ENCODE measurements around the gene CTNND1.
A peak's percentile ranks its signal among the peaks of the same experiment; 100 is the strongest.
"Not testable (repeated sequence)": the region's sequence is repeated elsewhere in the genome, so short reads cannot be mapped to it uniquely, and the experiment has no call there.

CTNND1 gene, protein sequence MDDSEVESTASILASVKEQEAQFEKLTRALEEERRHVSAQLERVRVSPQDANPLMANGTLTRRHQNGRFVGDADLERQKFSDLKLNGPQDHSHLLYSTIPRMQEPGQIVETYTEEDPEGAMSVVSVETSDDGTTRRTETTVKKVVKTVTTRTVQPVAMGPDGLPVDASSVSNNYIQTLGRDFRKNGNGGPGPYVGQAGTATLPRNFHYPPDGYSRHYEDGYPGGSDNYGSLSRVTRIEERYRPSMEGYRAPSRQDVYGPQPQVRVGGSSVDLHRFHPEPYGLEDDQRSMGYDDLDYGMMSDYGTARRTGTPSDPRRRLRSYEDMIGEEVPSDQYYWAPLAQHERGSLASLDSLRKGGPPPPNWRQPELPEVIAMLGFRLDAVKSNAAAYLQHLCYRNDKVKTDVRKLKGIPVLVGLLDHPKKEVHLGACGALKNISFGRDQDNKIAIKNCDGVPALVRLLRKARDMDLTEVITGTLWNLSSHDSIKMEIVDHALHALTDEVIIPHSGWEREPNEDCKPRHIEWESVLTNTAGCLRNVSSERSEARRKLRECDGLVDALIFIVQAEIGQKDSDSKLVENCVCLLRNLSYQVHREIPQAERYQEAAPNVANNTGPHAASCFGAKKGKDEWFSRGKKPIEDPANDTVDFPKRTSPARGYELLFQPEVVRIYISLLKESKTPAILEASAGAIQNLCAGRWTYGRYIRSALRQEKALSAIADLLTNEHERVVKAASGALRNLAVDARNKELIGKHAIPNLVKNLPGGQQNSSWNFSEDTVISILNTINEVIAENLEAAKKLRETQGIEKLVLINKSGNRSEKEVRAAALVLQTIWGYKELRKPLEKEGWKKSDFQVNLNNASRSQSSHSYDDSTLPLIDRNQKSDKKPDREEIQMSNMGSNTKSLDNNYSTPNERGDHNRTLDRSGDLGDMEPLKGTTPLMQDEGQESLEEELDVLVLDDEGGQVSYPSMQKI

DNA sequence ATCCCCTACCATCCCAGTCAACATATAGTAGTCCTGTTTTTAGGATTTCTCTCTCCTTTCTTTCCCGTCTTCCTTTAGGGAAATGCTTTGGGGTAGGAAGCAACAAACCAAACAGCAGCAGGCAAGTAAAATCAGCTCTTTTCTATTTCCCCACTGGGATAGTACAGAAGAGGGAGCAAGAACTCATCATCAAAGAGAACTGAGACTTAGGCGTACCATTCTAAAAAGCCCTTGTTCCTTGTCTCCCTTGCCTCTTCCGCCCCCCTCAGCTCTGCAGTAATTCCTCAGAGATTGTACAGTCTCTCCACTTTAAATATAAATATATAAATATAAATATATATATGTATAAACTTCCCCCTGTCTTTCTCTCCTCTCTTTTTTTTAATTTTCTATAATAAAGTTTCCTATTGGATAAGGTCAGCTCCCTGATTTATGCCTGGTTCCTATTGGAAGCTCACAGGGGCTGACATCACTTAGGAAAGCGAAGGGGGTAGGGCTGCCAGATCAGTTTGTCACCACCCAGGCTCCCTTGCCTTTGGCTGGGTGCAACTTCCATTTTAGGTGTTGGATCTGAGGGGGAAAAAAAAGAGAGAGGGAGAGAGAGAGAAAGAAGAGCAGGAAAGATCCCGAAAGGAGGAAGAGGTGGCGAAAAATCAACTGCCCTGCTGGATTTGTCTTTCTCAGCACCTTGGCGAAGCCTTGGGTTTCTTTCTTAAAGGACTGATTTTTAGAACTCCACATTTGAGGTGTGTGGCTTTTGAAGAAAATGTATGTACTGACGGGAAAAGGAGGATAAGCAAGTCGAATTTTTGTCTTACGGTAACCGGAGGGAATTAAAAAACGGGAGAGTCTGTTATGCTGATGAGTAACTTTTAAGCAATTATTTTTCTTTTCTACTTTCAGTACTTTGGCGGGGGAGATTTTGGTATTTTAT is at the start of gene CTNND1:
CTNND1 (plus strand) TSS at position 502 of the 934 bp plus-strand sequence. CDS start 29,677 bp downstream, outside the sequence.
- no peak for DNase-seq (ENCODE audit: low spot score)

DNA sequence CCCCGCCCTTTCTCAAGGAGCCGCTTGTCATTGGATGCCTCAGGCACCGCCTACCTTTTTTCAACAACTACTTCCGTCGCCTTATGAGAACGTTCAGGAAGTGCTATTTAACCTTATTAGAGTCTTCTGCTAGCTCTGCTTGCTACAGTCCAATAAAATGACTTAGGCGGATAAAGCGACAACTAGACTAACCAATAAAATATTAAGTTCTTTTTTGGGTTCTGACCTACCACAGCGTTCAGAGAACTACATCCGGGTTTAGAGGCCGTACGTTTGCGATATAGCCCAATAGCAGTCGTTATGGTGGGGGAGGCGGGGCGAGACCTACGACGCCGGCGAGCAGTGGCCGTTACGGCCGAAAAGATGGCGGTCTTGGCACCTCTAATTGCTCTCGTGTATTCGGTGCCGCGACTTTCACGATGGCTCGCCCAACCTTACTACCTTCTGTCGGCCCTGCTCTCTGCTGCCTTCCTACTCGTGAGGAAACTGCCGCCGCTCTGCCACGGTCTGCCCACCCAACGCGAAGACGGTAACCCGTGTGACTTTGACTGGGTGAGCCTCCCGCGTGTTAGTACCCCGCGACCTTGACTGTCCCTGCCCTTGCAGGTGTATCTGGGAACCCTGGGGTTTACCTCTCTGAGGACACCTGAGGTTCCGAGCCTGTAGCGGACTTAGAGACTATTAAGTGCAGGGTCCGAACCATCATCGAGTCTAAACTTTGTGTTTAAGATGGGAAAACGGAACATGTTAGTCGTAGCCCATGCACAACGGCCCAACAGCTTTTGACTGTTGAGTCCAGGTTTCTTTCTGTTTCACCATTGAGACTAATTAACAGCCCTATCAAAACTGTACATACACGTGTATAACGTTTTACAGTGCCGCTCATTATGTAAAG is 49.1 kb upstream of the CTNND1 start, which contains the start of gene TMX2:
TMX2 (plus strand) TSS at position 338 of the 895 bp plus-strand sequence; CDS start at position 364, 26 bp downstream.
- DNase-seq (ENCODE audit: low spot score) = peak; percentile 97

DNA sequence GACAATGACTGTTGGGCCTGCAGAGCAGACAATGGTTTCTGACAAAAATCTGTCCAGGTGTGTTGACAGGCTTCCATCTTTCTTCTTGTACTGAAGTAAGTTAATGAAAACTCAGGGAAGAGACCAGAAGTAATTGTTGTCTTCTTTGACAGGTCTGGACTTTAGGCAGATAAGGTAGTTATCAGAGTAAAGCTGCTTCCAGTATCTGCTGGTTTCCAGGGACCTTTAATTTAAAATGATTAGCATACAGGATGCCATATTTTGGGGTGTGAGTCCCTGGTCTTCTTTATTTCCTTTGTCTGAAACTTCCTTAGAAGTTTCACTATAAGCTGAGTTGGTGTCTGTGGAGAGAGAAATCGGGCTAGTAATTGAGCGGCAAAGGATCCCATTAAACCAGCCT is 47.8 kb upstream of the CTNND1 start:
- no peak for DNase-seq (ENCODE audit: low spot score)

DNA sequence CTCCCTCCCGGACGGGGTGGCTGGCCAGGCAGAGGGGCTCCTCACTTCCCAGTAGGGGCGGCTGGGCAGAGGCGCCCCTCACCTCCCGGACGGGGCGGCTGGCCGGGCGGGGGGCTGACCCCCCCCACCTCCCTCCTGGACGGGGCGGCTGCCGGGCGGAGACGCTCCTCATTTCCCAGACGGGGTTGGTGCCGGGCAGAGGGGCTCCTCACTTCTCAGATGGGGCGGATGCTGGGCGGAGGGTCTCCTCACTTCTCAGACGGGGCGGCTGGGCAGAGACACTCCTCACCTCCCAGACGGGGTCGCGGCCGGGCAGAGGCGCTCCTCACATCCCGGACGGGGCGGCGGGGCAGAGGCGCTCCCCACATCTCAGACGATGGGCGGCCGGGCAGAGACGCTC is 44.9 kb upstream of the CTNND1 start:
- DNase-seq (ENCODE audit: low spot score) = not testable (repeated sequence)

DNA sequence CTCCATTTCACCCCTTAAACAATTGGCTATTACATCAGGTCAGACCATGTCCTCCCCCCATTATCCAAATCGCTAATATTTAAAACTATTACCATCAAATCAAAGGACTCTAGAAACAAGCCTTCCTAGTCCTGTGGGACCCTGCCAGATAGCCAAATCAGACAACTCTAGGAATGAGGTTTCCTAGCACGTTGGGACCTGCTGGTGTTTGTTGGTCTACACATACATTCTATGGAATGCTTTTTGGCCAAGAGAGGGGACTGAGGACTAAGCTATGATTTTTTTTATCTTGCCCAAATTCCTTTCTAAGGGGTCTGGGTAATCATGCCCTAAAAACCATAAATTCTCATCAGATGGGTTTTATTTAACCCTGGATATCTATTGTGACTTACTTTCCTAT is 34.4 kb upstream of the CTNND1 start:
- DNase-seq (ENCODE audit: low spot score) = no peak

DNA sequence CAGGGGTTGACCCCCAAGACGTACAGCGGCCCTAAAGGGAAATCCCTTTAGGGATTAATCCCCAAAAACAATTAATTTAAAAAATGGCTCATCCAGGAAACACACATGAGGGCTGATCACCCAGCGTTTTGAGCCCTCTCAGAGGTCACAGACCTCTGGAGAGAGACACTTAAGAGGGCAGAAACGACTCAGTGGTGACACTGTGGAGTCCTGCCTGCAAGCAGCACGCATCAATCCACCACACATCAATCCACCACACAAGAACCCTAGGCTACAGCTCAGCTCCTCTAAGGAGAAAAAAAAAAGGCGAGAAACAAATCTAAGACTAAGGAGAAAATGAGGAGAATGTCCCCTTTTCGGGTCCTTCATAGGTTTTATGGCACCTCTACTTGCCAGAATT is 32.8 kb upstream of the CTNND1 start:
- DNase-seq (ENCODE audit: low spot score) = no peak

DNA sequence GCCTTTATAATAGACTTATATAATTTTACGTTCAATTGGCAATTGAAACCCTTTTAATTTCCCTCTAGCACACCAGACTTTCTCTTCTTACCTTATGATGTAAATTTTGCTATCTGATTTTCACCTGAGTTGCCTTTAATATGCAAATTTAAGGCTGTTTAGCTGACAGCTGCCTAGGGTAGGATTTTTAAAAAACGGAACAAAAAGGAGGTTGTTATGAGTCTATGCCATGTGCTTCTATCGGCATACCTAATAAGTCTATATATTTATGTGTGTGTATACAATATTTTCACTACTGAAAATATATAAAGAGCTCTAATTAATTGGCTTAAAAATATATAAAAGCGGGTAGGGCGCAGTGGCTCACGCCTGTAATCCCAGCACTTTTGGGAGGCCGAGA is 32.1 kb upstream of the CTNND1 start:
- DNase-seq (ENCODE audit: low spot score) = no peak

DNA sequence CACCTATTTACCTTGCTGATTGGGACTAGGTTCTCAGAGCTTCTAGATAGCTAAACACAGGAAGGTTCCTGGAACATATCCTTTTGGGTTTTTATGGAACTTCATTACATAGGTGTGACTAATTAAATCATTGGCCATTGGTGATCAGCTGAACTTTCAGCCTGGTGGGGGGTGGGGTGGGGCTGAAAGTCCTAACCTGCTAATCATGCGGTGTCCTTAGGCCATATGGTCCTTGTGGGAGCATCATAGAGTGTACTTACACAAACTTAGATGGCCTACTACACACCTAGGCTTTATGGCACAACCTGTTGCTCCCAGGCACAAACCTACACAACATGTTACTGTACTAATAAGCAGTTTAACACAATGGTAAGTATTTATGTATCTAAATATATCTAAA is 28.9 kb upstream of the CTNND1 start:
- DNase-seq (ENCODE audit: low spot score) = no peak

DNA sequence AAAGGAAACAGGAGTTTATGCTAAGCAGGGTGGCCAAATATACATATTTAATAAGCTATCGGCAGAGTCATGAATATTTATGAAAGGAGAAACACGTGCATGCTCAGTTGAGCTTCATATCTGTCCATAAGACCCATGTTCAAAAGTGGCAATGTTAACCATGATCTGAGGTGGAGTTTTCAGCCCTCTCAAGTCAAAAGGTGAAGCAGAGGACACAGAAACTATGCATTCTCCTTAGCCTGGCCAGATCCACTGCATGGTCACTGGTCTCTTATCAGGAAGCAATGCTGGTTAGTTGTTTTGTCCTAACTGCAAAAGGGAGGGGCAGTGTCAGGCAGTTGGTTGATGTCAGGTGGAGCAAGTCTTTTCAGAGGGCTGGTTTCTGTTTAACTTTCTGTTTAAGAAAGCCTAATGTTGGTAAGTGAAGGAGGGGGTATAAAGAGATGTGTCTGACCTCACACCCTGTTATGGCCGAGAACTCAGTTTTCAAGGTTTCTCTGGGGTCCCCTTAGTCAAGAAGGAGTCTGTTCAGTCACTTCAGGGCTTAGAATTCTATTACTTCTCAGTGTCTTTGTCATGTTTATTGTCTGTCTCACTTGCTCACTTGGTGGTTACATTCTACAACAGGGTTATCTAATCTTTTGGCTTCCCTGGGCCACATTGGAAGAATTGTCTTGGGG is 25.8 kb upstream of the CTNND1 start:
- no peak for DNase-seq (ENCODE audit: low spot score)

DNA sequence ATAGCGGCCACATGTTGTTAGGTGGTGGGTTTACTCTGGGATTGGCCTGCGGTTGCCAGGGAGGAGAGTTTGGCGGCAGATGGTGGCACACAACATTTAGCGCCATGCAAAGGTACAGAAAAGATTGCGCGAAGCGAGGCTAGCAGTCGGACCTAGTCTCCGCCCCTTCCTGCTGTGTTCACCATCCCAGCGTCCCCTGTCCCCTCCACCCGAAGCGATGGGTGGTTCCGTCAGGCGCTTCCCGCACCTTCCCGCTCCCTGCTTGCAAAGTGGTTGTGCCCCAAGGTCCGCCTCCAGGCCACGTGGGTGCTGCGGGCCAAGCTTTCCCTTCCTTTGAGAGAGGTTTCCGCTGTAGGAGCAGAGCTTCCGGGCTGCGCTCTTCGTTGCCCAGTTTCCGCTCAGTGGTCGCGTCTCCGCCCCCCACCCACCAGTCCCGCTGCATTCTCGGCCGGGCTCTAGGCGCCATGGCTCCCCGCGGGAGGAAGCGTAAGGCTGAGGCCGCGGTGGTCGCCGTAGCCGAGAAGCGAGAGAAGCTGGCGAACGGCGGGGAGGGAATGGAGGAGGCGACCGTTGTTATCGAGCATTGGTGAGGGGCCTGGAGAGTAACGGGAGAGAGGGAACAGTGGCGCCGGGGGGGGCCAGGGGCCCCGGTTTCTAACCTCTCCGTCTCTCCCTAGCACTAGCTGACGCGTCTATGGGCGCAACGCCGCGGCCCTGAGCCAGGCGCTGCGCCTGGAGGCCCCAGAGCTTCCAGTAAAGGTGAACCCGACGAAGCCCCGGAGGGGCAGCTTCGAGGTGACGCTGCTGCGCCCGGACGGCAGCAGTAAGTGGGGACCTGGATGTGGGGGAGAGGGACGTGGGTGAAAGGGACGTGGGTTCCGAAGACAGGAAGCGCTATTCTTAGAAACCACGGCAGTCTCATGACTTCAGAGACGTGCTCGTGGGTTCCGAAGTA is 20.2 kb upstream of the CTNND1 start, which contains the start of gene SELENOH:
SELENOH (plus strand) TSS at position 360 of the 955 bp plus-strand sequence; CDS start at position 465, 105 bp downstream.
- peak; percentile 93 for DNase-seq (ENCODE audit: low spot score)

DNA sequence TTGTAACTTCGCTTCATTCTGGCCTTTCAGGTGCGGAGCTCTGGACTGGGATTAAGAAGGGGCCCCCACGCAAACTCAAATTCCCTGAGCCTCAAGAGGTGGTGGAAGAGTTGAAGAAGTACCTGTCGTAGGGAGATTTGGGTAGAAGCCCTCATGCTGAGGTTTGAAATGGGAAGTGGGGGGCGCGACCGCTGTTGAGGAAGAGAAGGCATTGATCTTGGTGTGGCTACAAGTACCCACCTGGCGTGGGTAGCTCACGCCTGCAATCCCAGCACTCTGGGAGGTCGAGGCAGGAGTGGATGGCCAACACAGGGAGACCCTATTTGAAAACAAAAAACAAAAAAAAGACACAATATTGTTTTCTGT is 19.5 kb upstream of the CTNND1 start:
- no peak for DNase-seq (ENCODE audit: low spot score)

DNA sequence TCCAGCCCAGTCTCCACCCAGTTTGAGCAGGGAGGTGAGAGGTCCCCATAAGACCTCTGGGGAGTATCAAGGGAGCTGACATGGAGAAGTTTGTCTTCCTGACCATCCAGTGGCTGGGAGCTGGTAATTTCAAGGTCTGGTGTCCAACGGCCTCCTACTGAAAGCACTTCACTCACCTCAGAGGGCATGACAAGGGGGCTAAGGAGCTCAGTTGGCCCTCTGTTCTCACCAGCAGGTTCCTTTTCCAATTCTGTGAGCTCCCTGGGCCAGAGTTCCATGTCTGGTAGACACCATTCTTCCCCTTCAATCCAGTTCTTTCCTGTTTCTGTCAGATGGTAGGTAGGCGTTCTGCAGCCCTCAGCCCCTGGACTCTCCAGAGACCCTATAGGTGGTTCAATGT is 17.2 kb upstream of the CTNND1 start:
- no peak for DNase-seq (ENCODE audit: low spot score)

DNA sequence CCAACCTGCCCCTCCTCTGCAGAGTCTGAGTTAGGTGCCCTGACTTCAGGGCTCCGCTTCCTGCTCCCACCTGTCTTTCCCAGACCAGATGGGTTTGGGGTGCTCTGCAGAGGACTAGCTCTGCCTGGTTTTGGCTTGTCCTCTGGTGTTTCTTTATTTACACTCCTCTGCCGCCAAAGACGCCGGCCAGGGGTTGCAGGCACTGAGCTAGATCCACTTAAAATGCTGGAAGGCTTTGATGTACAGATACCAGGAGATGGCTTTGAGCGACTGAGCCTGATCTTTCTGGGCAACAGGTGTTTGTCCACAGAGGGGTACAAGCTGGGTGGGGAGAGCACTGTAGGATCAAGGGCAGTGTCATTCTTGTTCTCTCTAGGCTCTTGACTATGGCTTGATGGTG is 16.4 kb upstream of the CTNND1 start:
- DNase-seq (ENCODE audit: low spot score) = no peak

DNA sequence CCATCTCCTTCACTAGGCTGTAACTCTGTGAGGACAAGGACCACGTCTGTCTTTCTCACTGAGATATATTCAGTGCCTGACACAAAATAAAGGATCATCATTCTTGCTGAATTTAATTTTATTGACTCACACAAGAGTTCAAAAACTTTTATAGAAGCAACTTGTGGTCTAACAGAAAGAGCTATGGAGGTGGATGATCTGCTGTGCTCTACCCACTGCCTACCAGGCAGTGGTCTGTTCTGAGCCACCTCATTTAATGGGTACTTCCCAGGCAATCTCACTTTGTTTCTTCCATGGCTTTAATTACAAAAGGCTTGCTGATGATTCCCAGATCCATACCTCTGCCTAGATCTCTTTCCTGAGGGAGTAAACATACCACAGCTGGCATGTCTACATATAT is 14.7 kb upstream of the CTNND1 start:
- DNase-seq (ENCODE audit: low spot score) = no peak

DNA sequence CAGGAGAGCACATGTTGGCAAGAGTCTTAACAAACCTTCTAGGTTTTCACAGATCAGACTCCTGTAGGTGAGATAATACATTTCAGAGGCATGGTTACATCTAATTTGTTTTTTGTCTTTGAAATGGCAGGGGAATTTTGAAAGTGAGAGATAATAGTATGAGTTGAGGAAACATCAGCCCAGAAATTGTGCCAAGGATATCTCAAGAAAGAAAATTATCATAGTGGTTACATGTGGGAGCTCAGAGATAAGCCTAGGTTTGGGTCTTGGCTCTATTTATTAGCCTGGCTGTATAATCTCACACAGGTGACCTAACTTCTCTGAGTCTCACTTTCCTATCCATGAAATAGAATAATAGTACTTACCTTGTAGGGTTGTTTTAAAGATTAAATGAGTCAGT is 10.4 kb upstream of the CTNND1 start:
- DNase-seq (ENCODE audit: low spot score) = no peak

DNA sequence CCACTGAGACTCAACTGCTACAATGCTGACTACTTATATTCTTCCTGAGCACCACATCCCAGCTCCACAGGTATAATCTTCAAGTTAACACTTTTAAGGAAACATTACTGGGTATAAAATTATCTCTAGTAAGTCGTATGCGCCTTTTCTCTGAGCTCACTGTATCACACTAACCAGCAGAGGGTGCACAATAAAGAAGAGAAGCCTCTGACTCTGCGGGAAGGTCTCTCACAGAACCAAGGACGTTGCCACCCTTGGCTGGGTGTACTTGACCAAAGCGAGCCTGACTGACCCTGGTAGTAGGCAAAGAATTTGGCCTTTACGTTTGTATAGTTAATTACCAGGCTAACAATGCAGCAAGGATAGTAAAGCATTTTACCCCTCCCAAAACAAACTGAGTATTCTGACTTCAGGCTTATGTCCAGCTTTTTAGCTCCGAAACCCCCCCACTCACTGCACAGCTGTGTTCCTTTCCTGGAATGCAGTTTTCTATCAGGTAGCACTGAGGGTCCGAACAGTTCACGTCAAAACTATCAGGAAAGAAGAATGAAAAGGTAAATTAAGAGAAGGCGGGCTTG is 9.8 kb upstream of the CTNND1 start, which contains the start of gene BTBD18:
BTBD18 (minus strand) TSS at position 144 of the 578 bp plus-strand sequence. CDS start 631 bp downstream, outside the sequence.
- DNase-seq (ENCODE audit: low spot score) = peak; percentile 16

DNA sequence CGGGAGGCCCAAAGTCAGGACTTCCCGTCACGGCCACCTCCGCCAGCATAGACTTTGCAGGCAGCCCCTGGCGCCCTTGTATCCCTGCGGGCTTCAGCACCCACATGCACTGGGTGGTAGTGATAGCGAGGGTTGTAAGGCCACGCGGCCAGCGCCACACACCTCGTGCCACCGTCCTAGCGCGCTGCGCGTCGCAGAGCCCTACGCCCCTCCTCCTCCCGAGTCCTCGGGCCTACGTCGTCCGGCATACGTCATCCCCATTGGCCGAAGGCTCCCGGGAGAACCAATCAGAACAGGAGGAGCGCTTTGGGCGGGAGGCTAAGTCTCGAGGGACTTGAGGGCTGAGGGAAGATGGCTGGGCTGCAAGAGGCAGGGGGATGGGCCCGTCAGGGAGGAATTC is 8.6 kb upstream of the CTNND1 start:
- DNase-seq (ENCODE audit: low spot score) = no peak

DNA sequence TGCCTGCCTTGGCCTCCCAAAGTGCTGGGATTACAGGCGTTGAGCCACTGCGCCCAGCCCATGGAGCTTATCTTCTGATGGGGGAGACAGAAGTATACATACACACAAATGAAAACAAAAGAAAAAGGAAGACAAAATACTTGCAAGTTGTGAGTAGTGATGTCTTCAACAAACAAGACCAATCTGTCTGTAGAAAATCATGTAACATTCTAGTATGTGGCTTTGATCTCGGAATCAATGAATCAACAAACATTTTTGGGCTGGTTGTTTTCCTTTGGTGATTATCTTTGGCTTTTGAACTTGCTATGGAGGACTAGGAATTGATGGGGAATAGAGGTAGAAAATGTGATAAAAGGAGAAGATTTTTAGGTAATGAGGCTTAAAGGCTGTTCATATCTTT is 3.4 kb upstream of the CTNND1 start:
- no peak for DNase-seq (ENCODE audit: low spot score)

Data from CD4-positive, alpha-beta T cell treated with Interleukin-2 at 100 ng/mL for 4 hours (primary cell).